Urinary bladder (tissue), 4 donors: Measurements from ENCODE around the gene LAG3. TPM values are rescaled to one million over a fixed set of nuclear protein-coding genes. Genes with fewer than 3 reads are reported as not detected.

ENCODE experiments used
- DNase-seq: peaks from one replicate; pipeline ENCODE4 v3.0.0-alpha.2; 2015; ENCODE audit errors: extremely low spot score
- H3K27ac ChIP-seq: one replicate; pipeline ENCODE4 v1.5.1; 2013; ENCODE audit warnings: low read depth, mild to moderate bottlenecking, moderate library complexity
- H3K36me3 ChIP-seq: one replicate; pipeline ENCODE4 v1.6.1; 2013; ENCODE audit warnings: mild to moderate bottlenecking, moderate library complexity; ENCODE audit not compliant: insufficient read depth
- H3K4me1 ChIP-seq: one replicate; pipeline ENCODE4 v1.6.1; 2013; ENCODE audit warnings: mild to moderate bottlenecking, moderate library complexity; ENCODE audit not compliant: insufficient read depth
- H3K4me3 ChIP-seq: one replicate; pipeline ENCODE4 v1.5.1; 2013; ENCODE audit warnings: low read depth, low read length
- WGBS: extraction: QIAGEN DNeasy Blood & Tissue Kit; methylation state at CpG from one replicate; pipeline ENCODE4 v1.1.7; 2013; 5-methylcytosine and 5-hydroxymethylcytosine counted together
- polyA plus RNA-seq: library from polyadenylated mRNA; stranded (reverse); fragments of 200-250 nt; gene quantifications from one replicate; pipeline ENCODE4 v1.2.3, GENCODE V29; 2013
- total RNA-seq: library from RNA; depleted of rRNA; stranded (reverse); fragments of >200 nt; gene quantifications from one replicate; pipeline ENCODE4 v1.2.3, GENCODE V29; 2014
- donor health status: healthy with polysubstance abuse.
- donor health status: healthy.

LAG3 gene
- total and polyA plus RNA-seq, 2 donors: 0.21 to 1.6 TPM

DNA sequence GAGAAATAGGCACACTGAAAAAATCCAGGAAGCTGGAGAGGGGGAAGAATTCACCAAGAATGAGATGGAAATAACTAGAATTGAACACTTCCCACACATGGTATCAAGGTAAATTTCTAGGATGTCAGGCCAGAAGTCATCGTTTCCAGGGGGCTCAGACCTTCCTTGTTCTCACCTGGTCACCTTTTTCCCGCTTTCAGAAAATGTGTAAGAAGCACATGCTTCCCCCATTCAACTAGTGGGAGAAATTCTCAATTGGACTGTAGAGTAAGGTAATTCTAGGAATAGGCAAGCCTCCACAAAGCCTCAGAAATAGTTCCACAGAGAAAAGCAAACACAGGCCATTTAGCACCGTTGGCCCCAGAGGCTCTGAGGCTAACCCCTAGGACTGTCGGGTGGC is 8.9 kb upstream of the LAG3 start:
- no peaks in the 10 kb centered on the region for H3K4me1 ChIP-seq
- WGBS: 55% methylated on average over 4 of the region's 4 CpGs
- DNase-seq: no peak
- no peaks in the 10 kb centered on the region for H3K36me3 ChIP-seq
- peak overlapping the region; percentile 73 for H3K27ac ChIP-seq
- H3K4me3 ChIP-seq: no peak overlapping the region

DNA sequence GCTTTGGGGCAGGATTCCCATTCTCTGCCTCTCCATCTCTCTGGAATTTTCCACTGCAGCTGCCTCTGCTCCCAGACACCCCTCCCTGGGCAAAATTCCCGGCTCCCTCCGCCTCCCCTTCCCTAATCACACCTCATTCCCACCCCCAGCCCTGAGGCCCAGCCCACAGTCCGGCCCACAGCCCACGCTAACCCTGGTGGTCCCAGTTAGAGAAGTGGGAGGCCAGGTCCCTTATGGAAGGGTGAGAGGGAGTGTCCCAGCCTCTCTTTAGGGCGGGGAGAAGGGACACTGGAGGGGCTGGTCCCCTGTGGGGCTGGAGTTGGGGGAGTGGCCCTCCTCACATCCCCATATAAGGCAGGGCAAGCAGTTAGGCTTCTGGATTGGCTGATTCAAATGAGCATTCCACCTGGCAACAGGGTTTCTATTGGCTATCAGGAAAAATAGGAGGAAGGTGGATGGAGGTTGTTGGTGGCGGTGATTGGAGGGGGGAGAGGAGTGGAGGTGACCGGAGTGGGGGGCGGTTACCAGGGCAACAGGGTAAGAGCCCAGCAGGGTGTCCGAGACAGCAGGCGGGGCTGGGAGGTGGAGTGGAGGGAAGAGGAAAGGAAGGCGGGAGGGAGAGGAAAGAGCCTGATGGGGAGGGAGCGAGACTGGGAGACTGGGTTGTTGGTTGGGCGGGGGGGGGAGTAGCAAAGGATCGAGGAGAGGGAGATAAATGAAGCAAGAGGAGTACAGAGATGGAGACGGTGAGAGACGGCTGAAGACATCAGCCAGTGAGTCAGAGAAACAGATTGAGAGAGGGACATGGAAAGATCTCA is 8.1 kb upstream of the LAG3 start:
- no peak overlapping the region for H3K4me3 ChIP-seq
- H3K27ac ChIP-seq: peak overlapping the region; percentile 89
- no peaks in the 10 kb centered on the region for H3K4me1 ChIP-seq
- 2% methylated on average over 15 of the region's 16 CpGs for WGBS
- no peaks in the 10 kb centered on the region for H3K36me3 ChIP-seq
- DNase-seq: peak; percentile 97

DNA sequence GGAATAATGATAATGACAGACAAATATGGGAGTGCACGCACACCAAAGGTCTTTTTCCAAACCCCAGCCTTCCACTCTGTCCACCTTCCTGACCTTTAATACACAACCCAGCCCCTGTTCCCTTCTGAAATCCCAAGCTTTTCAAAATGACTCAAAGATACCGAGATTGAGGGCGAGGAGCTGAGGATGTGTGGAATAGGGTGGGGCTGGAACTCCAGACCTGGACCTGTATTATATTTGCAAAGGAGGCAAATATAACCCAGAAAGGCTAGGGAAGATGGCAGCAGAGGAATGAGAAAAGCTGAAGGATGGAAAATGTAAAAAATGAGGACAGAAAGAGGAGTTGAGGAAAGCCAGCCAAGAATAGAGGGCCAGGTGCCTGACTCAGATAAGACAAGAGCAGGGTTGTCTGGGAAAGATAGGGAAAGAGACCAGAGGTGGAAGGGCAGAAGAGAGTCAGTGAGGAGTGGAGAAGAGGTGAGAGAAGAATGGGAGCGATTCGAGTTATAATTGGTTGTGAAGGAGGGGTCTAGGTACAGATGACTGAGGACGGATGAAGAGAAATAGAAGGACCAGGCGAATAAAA is 7.2 kb upstream of the LAG3 start:
- no peak for DNase-seq
- peak overlapping the region; percentile 89 for H3K4me3 ChIP-seq
- no peaks in the 10 kb centered on the region for H3K36me3 ChIP-seq
- 35% methylated on average over 7 of the region's 7 CpGs for whole genome bisulfite sequencing
- peak overlapping the region; percentile 89 for H3K27ac ChIP-seq
- H3K4me1 ChIP-seq: no peaks in the 10 kb centered on the region

DNA sequence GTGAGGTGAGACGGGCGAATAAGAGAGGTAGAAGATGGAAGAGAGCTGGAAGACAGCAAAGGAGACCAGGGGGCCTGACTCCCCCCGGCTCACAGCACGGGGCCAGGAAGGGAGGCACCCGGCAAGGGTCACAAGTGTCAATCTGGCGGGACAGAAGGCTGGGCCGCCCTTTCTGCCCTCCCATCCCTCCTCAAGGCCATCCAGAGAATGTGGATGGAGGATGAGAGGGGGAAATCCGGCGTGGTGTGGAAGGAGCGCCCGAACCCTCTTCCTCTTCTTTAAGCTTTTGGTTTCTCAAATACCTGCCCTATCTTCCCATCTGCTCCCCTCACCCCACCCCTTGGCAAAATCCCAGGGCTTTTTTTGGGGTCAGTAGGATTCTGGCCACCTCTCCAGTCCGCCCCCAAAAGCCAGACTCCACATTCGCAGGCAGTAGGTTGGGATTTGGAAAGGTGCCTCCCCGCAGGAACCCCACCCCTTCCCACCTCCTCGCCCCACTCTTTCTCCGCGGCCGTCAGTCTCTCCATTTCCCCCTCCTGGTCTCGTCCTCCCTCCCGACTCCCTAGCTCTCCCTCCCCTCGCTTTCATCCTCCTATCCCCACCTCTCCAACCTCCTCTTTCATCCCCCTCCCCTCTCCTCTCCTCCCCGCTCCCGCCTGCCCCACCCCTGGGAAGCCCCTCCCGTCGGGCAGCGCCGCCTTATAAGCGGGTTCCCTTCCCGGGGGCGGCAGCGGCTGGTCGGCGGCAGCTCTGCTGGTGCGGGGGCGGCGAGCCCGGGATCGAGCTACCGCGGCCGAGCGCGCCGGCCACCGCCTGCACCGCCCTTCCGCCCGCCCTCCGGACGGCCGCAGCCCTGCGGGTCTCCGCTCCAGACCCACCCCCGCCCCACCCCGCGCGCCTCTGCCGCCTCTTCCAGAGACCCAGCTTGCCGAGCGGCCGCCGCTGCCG is 6.4 kb upstream of the LAG3 start, which contains the start of gene PTMS:
TSS of gene PTMS (plus strand) at position 730 of the 948 bp plus-strand sequence. CDS start 343 bp downstream, outside the sequence.
- peak within 1 kb of the TSS; percentile 89 for H3K4me3 ChIP-seq
- H3K4me1 ChIP-seq: no peaks in the 10 kb centered on the region
- H3K27ac ChIP-seq: peak within 1 kb of the TSS; percentile 89
- H3K36me3 ChIP-seq: no peaks in the 10 kb centered on the region
- WGBS: 4% methylated on average over 63 of the region's 63 CpGs
- peak; percentile 91 for DNase-seq

DNA sequence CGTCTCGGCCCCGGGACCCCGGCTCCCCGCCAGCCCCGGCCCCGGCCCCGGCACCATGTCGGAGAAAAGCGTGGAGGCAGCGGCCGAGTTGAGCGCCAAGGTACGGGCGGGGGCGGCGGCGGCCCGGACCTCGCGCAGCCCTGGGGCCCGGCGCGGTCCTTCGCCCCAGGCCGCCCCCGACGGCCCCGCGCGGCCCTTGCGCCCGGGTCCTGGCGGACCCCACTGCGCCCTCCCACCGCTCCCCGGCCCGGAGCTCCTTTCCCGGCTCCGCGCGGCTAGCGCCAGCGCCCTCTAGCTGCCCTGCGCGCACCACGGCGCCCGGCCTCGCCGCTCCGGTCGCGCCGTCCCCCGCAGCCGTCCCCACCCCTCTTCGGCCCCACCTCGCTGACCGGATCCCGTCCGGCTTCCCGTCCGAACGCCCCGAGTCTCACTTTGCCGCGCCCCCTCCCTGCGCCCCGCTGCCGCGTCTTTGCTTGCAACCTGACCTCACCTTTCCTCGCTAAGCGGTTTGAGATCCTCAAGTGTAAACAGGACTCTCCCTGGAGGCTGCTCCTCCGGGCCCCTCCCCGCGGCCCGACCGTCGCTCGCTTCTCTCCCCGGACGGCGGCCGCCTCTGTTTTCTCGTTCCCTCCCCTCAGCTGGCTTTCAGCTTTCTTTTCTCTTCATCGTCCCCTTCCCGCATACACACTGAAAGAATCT is 5.5 kb upstream of the LAG3 start:
- no peak for DNase-seq
- WGBS: under 1% methylated on average over 87 of the region's 88 CpGs
- H3K4me1 ChIP-seq: no peaks in the 10 kb centered on the region

DNA sequence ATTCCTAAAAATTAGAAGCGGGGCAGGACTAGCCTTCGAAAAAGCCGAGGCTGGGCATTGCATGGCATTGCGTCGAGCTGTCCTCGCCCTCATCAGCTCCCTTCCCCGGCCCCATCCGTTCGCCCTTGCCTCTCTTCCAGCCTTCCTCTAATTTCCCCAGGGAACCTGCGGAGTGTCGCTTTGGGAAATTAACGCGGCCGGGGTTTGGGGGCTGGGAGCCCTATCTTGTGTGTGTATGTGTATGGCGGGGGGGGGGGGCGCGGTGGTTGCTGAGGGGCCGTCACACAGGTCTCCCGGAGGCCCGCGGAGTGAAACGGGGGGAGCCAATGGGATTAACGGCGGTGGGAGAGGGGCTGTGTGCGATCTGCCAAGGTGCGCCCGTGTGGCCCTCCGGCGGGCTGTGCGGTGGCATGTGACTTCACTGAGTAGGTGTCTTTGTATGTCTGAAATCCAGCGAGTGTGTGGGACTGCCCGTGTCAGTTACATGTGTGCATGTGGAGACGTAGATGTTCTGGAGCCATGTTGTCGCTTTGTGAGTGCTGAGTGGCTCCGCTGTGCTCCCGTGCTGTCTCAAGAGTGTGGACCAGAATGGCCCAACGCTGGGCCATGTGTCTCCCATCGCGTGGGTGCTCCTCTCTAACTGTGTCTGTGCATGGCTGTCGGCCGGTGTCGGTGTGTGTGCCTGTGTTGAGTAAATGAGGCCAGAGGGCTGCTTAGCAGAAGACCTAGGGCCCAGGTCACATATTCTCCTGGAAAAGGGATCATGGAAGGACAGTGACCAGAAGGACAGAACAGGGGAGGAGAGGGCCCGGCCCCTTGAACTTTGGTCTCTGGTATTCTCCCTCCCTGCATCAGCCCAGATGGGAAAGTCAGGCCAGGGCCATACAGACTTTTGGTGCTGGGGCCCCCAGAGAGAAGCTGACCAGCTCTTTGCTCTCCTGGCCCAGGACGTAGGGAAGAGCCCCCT is 4.7 kb upstream of the LAG3 start:
- DNase-seq: no peak

More for the DNA sequence above, 5.5 kb upstream of the LAG3 start:
- Histone ChIP-seq H3K27ac (peak overlapping the region; percentile 89), H3K4me3 (peak overlapping the region; percentile 89), H3K36me3 (no peaks in the 10 kb centered on the region)

DNA sequence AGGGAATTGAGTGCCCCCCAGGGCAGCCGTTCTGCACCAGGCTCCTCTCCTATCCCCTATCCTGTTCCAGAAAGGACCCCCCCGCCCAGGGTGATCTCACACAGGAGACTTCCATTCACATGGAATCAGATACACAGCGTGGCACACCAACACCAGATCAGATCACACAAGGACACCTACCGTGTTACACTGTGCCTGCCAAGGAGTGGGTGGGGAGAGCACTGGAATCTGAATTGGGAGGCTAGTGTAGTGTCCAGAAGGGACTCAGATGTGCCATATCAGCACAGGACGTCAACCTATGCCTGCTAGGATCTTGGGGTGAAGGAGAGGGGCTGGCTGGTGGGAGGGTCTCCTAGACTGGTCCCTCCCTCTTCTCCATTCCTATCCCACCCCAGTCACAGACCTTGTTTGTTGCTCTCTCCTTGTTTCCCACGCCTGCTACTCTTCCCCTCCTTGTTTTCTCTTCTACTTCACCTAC is 3.8 kb upstream of the LAG3 start:
- Histone ChIP-seq H3K36me3 (no peaks in the 10 kb centered on the region), H3K4me1 (no peaks in the 10 kb centered on the region), H3K27ac (no peak overlapping the region), H3K4me3 (peak overlapping the region; percentile 89)
- DNase-seq: no peak
- 25% methylated on average over 6 of the region's 6 CpGs for WGBS

More for the DNA sequence above, 4.7 kb upstream of the LAG3 start:
- peak overlapping the region; percentile 81 for H3K27ac ChIP-seq
- no peaks in the 10 kb centered on the region for H3K36me3 ChIP-seq
- WGBS: 4% methylated on average over 44 of the region's 44 CpGs
- no peaks in the 10 kb centered on the region for H3K4me1 ChIP-seq
- H3K4me3 ChIP-seq: peak overlapping the region; percentile 89

DNA sequence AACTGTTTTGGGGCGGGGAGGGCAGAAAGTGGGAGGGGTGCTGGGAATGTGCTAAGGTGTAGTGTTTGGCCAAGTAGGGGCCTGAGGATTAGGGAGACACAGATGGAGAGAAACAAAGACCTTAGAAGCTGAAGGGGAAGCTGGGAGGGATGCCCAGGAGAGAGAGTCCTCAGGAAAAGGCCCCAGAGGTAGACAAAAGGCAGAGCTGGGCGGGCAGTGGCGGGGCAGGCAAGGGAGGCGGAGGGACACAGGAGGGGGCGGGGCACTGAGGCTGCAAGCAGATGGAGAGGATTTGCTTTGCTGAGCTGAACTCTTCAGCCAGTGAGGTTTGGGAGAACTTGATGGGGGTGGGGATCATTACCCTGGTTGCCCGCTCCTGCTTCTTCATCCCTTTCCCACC is 3.3 kb upstream of the LAG3 start:
- no peak overlapping the region for H3K27ac ChIP-seq

DNA sequence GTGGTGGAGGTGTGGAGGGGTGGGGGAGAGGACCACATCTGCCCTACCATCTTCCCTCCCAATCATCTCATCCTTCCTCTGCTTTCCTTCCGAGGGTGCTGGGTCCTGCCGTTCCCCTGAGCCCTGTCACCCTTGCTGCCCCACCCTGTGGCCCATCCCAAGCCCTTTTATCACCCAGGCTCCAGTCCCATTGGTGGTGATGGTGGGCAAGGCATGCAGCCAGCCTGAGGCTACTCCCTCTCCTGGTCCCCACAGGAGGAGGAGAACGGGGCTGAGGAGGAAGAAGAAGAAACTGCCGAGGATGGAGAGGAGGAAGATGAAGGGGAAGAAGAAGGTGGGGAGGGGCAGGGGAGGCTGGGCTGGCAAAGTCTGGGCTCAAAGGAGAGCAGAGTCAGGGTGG is 2.7 kb upstream of the LAG3 start:
- no peak for DNase-seq
- 54% methylated on average over 4 of the region's 4 CpGs for WGBS
- no peak overlapping the region for H3K4me3 ChIP-seq
- no peaks in the 10 kb centered on the region for H3K36me3 ChIP-seq
- H3K27ac ChIP-seq: no peak overlapping the region
- H3K4me1 ChIP-seq: no peaks in the 10 kb centered on the region

More for the DNA sequence above, 3.3 kb upstream of the LAG3 start:
- DNase-seq: no peak
- 30% methylated on average over 6 of the region's 6 CpGs for WGBS
- no peak overlapping the region for H3K4me3 ChIP-seq
- H3K36me3 ChIP-seq: no peaks in the 10 kb centered on the region
- no peaks in the 10 kb centered on the region for H3K4me1 ChIP-seq

DNA sequence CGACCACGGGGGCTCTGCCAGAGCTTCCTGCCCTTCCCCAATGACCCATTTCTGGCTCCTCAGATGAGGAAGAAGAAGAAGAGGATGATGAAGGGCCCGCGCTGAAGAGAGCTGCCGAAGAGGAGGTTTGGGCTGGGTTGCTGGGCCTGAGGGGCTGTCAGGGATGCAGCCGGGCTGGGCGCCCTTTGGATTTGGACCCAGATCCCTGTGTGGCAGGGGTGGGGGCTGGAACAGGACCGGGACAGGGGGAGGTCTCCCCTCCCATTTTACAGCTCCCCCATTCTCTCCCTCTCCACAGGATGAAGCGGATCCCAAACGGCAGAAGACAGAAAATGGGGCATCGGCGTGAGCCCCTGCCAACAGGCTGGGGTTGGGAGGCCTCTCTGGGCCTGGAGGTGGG is 2.2 kb upstream of the LAG3 start:
- no peak for DNase-seq
- Histone ChIP-seq H3K27ac (no peak overlapping the region), H3K4me3 (no peak overlapping the region), H3K4me1 (no peaks in the 10 kb centered on the region), H3K36me3 (no peaks in the 10 kb centered on the region)
- 80% methylated on average over 12 of the region's 12 CpGs for WGBS

DNA sequence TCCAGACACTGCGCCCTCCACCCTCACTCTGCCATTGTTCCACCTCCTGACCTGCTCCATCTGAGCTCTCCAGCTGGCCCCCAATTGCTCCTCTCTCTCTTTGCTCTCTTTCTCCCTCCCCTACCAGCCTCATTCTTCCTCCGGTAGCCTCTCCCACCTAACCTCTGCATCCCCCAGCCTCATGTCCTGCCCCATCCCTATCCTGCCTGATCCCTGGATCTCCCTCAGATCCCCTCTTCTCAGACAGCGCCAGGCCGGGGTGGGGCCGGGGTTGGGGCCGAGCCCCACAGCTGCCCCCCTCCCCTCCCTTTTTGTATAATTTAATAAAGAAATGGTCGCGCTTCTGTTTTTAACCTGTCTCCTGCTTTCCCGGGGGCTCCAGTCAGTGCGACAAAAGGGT is 1.7 kb upstream of the LAG3 start:
- WGBS: 81% methylated on average over 10 of the region's 10 CpGs
- Histone ChIP-seq H3K27ac (no peak overlapping the region), H3K4me3 (no peak overlapping the region), H3K36me3 (no peaks in the 10 kb centered on the region), H3K4me1 (no peaks in the 10 kb centered on the region)
- DNase-seq: no peak

DNA sequence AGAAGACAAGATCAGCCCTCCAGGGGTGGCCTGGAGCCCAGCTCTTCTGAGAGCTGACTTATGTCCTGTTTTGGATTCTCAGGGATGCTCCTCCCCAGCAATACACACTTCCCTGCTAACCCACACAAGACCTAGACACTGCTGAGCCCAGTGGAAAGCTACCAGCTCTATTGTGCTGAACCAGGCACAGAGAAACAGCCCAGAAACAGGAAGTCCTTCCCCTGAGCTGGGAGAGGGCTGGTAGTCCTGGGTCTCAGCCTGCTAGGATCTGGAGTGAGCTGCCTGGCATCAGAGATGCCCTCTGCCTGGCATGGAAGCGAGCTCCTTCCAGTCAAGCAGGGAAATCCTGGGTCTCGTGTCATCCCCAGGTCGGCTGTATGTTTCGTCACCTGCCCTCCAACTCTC is 1.2 kb upstream of the LAG3 start:
- H3K4me3 ChIP-seq: no peak overlapping the region
- DNase-seq: no peak
- 89% methylated on average over 4 of the region's 4 CpGs for WGBS
- H3K36me3 ChIP-seq: no peaks in the 10 kb centered on the region
- H3K27ac ChIP-seq: no peak overlapping the region
- no peaks in the 10 kb centered on the region for H3K4me1 ChIP-seq
